SK-N-DZ (cell line): ENCODE measurements around the gene PSRC1.

Experiments used
- DNase-seq: peaks from one replicate; pipeline ENCODE4 v3.0.0-alpha.2; 2015; ENCODE audit warnings: low spot score

PSRC1 gene

GRCh38 chr1:109258481-109259466 is 24.2 kb downstream of the PSRC1 start:
- DNase-seq: no peak

- no peak for DNase-seq
Observed at GRCh38 chr1:109257682-109258421, 25.1 kb downstream of the PSRC1 start.

- no peak for DNase-seq
Observed at GRCh38 chr1:109256971-109257681, 25.8 kb downstream of the PSRC1 start.

- DNase-seq: no peak
Observed at GRCh38 chr1:109256085-109256484, 26.9 kb downstream of the PSRC1 start.

- no peak for DNase-seq
Observed at GRCh38 chr1:109255678-109256077, 27.3 kb downstream of the PSRC1 start.

- DNase-seq: no peak
Observed at GRCh38 chr1:109255097-109255651, 27.8 kb downstream of the PSRC1 start.

GRCh38 chr1:109254621-109255096 is 28.3 kb downstream of the PSRC1 start:
- no peak for DNase-seq

GRCh38 chr1:109253803-109254620 is 28.9 kb downstream of the PSRC1 start:
- DNase-seq: no peak

GRCh38 chr1:109252893-109253802 is 29.8 kb downstream of the PSRC1 start:
- no peak for DNase-seq

GRCh38 chr1:109252167-109252892 is 30.6 kb downstream of the PSRC1 start:
- no peak for DNase-seq

GRCh38 chr1:109251277-109252166 is 31.4 kb downstream of the PSRC1 start:
- no peak for DNase-seq

GRCh38 chr1:109250454-109251276 is 32.3 kb downstream of the PSRC1 start:
- DNase-seq: no peak

- no peak for DNase-seq
Observed at GRCh38 chr1:109249654-109250401, 33.1 kb downstream of the PSRC1 start.

GRCh38 chr1:109248797-109249629 is 33.9 kb downstream of the PSRC1 start, which contains the start of gene CELSR2:
Gene CELSR2, plus strand, starts transcription at chr1:109249539. Its CDS starts 541 bp downstream, at chr1:109250080.
- DNase-seq: peak; percentile 80

GRCh38 chr1:109248444-109248796 is 34.5 kb downstream of the PSRC1 start:
- DNase-seq: no peak
